GM12878 (cell line): Measurements from ENCODE around the gene STK35. TPM values are rescaled to one million over a fixed set of nuclear protein-coding genes. Genes with fewer than 3 reads are reported as not detected.

ENCODE experiments used
- ATAC-seq: fragments of 200-7000 bp; cut with Tn5 transposase; 3 replicates; pipeline ENCODE4 v1.9.1; 2020; ENCODE audit warnings: mild to moderate bottlenecking, moderate library complexity
- BruUV-seq: library from RNA; stranded (reverse); fragments of 400-500 nt; replicated peaks from 2 replicates; lab custom pipeline; 2021; lab: Mats Ljungman, UMichigan
- CTCF ChIA-PET: fragments of 300-600 bp; sonication (Branson Sonifier 250); formaldehyde crosslinking; extraction: SDS; loops from one replicate; lab custom pipeline; 2021; ENCODE audit warnings: inconsistent platforms; lab: Yijun Ruan, JAX
- POLR2A ChIA-PET: fragments of 350-600 bp; formaldehyde crosslinking; extraction: SDS; loops from one replicate; lab custom pipeline; 2021; ENCODE audit warnings: inconsistent platforms; lab: Charles Lee
- RAD21 ChIA-PET: fragments of 300-600 bp; sonication (Branson Sonifier 250); formaldehyde crosslinking; loops from one replicate; lab custom pipeline; 2023; ENCODE audit warnings: antibody characterized with exemption; ENCODE audit not compliant: unreplicated experiment; lab: Charles Lee
- SMC1A ChIA-PET: fragments of 300-600 bp; sonication (Branson Sonifier 250); formaldehyde crosslinking; loops from one replicate; lab custom pipeline; 2023; ENCODE audit not compliant: unreplicated experiment, uncharacterized antibody; lab: Charles Lee
- DNase-seq: peaks from one replicate; pipeline ENCODE4 v3.0.0-alpha.2; 2011; ENCODE audit warnings: low read depth, low spot score
- FAIRE-seq: peaks from 3 replicates; lab custom pipeline; 2011; peaks lifted over from hg19 to GRCh38; lab: Jason Lieb, UNC
- H2AFZ ChIP-seq: 2 replicates; pipeline ENCODE4 v1.6.0; 2011; ENCODE audit warnings: low read depth, low read length, control low read depth; ENCODE audit not compliant: control insufficient read depth
- H3K27ac ChIP-seq: 2 replicates; pipeline ENCODE4 v1.5.1; 2011; ENCODE audit warnings: control low read depth; ENCODE audit not compliant: control insufficient read depth, insufficient read depth
- H3K27me3 ChIP-seq, 2 experiments: replicated peaks in 1 of 2; 2 replicates each; pipeline versions ENCODE4 v1.6.0 to v1.6.1; 2011; ENCODE audit warnings: low read length in 1 of 2; ENCODE audit not compliant: control insufficient read depth in 2 of 2, insufficient read depth in 2 of 2
- H3K36me3 ChIP-seq, 2 experiments: 2 replicates each; pipeline ENCODE4 v1.5.1; 2011; ENCODE audit warnings: low read length in 1 of 2; ENCODE audit not compliant: control insufficient read depth in 2 of 2, insufficient read depth in 2 of 2
- H3K4me1 ChIP-seq: 2 replicates; pipeline ENCODE4 v1.6.1; 2011; ENCODE audit warnings: mild to moderate bottlenecking, low read length, moderate library complexity, mixed read lengths; ENCODE audit not compliant: control insufficient read depth, insufficient read depth
- H3K4me2 ChIP-seq: 2 replicates; pipeline ENCODE4 v1.6.0; 2011; ENCODE audit warnings: control low read depth; ENCODE audit not compliant: control insufficient read depth, insufficient read depth
- H3K4me3 ChIP-seq: fragments of 200-600 bp; sonication (generic); 2 replicates; pipeline ENCODE4 v1.5.1; 2016
- H3K79me2 ChIP-seq: 2 replicates; pipeline ENCODE4 v1.6.0; 2011; ENCODE audit warnings: low read length; ENCODE audit not compliant: control insufficient read depth, insufficient read depth
- H3K9ac ChIP-seq: 2 replicates; pipeline ENCODE4 v1.8.0; 2011; ENCODE audit warnings: low read length, control low read depth, mixed read lengths; ENCODE audit not compliant: control insufficient read depth, insufficient read depth
- H3K9me3 ChIP-seq: replicated peaks from 3 replicates; pipeline ENCODE4 v1.5.1; 2011; ENCODE audit warnings: mild to moderate bottlenecking, low read length; ENCODE audit not compliant: control insufficient read depth, insufficient read depth
- H4K20me1 ChIP-seq: 2 replicates; pipeline ENCODE4 v1.6.0; 2011; ENCODE audit not compliant: control insufficient read depth, insufficient read depth
- ATF2 ChIP-seq: IDR thresholded peaks from 2 replicates; pipeline ENCODE4 v1.6.1; 2012; ENCODE audit warnings: low read length, inconsistent platforms
- BACH1 ChIP-seq: fragments of 450-650 bp; IDR thresholded peaks from 2 replicates; pipeline ENCODE4 v1.6.1; 2017; ENCODE audit warnings: mild to moderate bottlenecking, borderline replicate concordance
- JUNB ChIP-seq: IDR thresholded peaks from 2 replicates; pipeline ENCODE4 v1.6.1; 2016; ENCODE audit warnings: antibody characterized with exemption, mild to moderate bottlenecking
- NR2C1 ChIP-seq: fragments of 450-650 bp; IDR thresholded peaks from 2 replicates; pipeline ENCODE4 v1.6.1; 2017; ENCODE audit warnings: antibody characterized with exemption, mild to moderate bottlenecking, moderate library complexity
- POLR2AphosphoS2 ChIP-seq: IDR thresholded peaks from 2 replicates; pipeline ENCODE4 v1.6.1; 2011; ENCODE audit warnings: low read depth, mild to moderate bottlenecking, low read length, improper control_type of control experiment, moderate library complexity
- TCF3 ChIP-seq: IDR thresholded peaks from 2 replicates; pipeline ENCODE4 v1.6.1; 2012; ENCODE audit warnings: low read depth, mild to moderate bottlenecking, low read length, borderline replicate concordance; ENCODE audit not compliant: insufficient read depth
- WGBS: methylation state at CpG from one replicate; pipeline ENCODE4 v1.1.6; 2016; ENCODE audit warnings: low lambda C conversion rate; ENCODE audit not compliant: insufficient replicate concordance, insufficient coverage; ENCODE audit errors: missing lambda C conversion rate; 5-methylcytosine and 5-hydroxymethylcytosine counted together
- in situ Hi-C: fragments of 300-500 bp; cut with MboI; formaldehyde crosslinking; loops from 9 replicates; pipeline ENCODE4 v1.14.3; 2018; ENCODE audit warnings: mixed read lengths
- intact Hi-C: fragments of 100-400 bp; cut with micrococcal nuclease; formaldehyde crosslinking; loops from one replicate; pipeline ENCODE4 v1.14.2; 2022; ENCODE audit not compliant: unreplicated experiment
- polyA plus RNA-seq, 11 experiments: library from polyadenylated mRNA; depleted of rRNA in 4 of 11; unstranded in 6 of 11; stranded (reverse) in 5 of 11; fragments of >200 nt; fragmentation: Nextera tagmentation in 4 of 11; fragmentation: Illumina TruSeq in 1 of 11; extraction: Ambion mirVana in 4 of 11; extraction: Trizol in 1 of 11; gene quantifications; 1 replicate in 1 of 11; 2 replicates in 10 of 11; pipeline versions ENCODE4 v1.2.1 to v1.2.3, GENCODE V29; 2011 to 2016; ENCODE audit warnings: inconsistent platforms in 2 of 11, missing spikeins in 2 of 11, low read depth in 1 of 11
- total RNA-seq, 4 experiments: library from RNA; depleted of rRNA in 3 of 4; stranded (reverse); fragments of >200 nt in 3 of 4; fragmentation: Illumina TruSeq in 1 of 4; extraction: Trizol in 1 of 4; gene quantifications; 2 replicates each; pipeline versions ENCODE4 v1.2.1 to v1.2.3, GENCODE V29; 2013 to 2021

The STK35 gene
- total and polyA plus RNA-seq, 10 of the 15 experiments (the other 5 are each of a cell fraction or from before 2014, with no cell fraction given), result 2.9 to 19.4 (median 9.6) TPM

GRCh38 chr20:2156224-2156623 lies 54.6 kb downstream of the STK35 start:
- POLR2A ChIA-PET, result no interaction called here
- DNase-seq (no peak), ATAC-seq (no peak), FAIRE-seq (no peak)
- Histone ChIP-seq H3K27me3 (no peaks in the 10 kb centered on the region), H3K9me3 (no peaks in the 10 kb centered on the region), H3K36me3 (no peaks in the 10 kb centered on the region), H3K27ac (no peak overlapping the region), H3K4me1 (no peaks in the 10 kb centered on the region), H2AFZ (no peak overlapping the region), H3K79me2 (no peaks in the 10 kb centered on the region), H3K4me3 (no peak overlapping the region), H4K20me1 (no peaks in the 10 kb centered on the region), H3K9ac (no peak overlapping the region), H3K4me2 (no peak overlapping the region)
- WGBS, result 31% methylated on average over 4 of the region's 4 CpGs
- intact Hi-C loops (no loop called here), in situ Hi-C loops (no loop called here)
- RAD21 ChIA-PET, result interaction anchor here (1.0 kb wide), 1 partner anchor 53 kb away, joined by 3 read pairs; no protein-coding TSS in a partner anchor
- TF ChIP-seq POLR2AphosphoS2 (no peak), NR2C1 (no peak), TCF3 (no peak), JUNB (no peak), BACH1 (no peak), ATF2 (no peak)
- CTCF ChIA-PET, result interaction anchor here (0.9 to 1.7 kb wide), 2 partner anchors 16 to 63 kb away, joined by 3 read pairs; no protein-coding TSS in a partner anchor
- SMC1A ChIA-PET, result no interaction called here
- no TSS peak for BruUV-seq
